IgD-negative memory B cell (primary cell): Measurements from ENCODE around the gene CHAC2. TPM values are rescaled to one million over a fixed set of nuclear protein-coding genes. Genes with fewer than 3 reads are reported as not detected.
A peak's percentile ranks its signal among the peaks of the same experiment; 100 is the strongest.
"Not testable (repeated sequence)": the region's sequence is repeated elsewhere in the genome, so short reads cannot be mapped to it uniquely, and the experiment has no call there.

Experiments
- H3K27ac Mint-ChIP-seq, 3 donors: one replicate each; pipeline ENCODE4 v1.8.0; 2020 to 2022; ENCODE audit warnings: mild to moderate bottlenecking in 3 of 3, mixed read lengths in 3 of 3, moderate library complexity in 1 of 3
- H3K27me3 Mint-ChIP-seq: one replicate; pipeline ENCODE4 v1.8.0; 2021; ENCODE audit warnings: mixed read lengths
- H3K36me3 Mint-ChIP-seq: one replicate; pipeline ENCODE4 v1.8.0; 2020; ENCODE audit warnings: mild to moderate bottlenecking, mixed read lengths
- H3K4me1 Mint-ChIP-seq, 3 donors: one replicate each; pipeline ENCODE4 v1.8.0; 2020 to 2022; ENCODE audit warnings: mixed read lengths in 3 of 3, mild to moderate bottlenecking in 1 of 3
- H3K4me3 Mint-ChIP-seq, 4 donors: one replicate each; pipeline ENCODE4 v1.8.0; 2020 to 2022; ENCODE audit warnings: mild to moderate bottlenecking in 4 of 4, mixed read lengths in 4 of 4, moderate library complexity in 3 of 4
- H3K9me3 Mint-ChIP-seq, 3 donors: one replicate each; pipeline ENCODE4 v1.8.0; 2020 to 2021; ENCODE audit warnings: mixed read lengths in 3 of 3, mild to moderate bottlenecking in 1 of 3
- polyA plus RNA-seq: library from polyadenylated mRNA; unstranded; fragments of 300-500 nt; fragmentation: Illumina TruSeq; gene quantifications from one replicate; pipeline ENCODE4 v1.2.3, GENCODE V29; 2021

Gene CHAC2
- polyA plus RNA-seq, 1 donor from 2014 or later, result 6.8 TPM

DNA sequence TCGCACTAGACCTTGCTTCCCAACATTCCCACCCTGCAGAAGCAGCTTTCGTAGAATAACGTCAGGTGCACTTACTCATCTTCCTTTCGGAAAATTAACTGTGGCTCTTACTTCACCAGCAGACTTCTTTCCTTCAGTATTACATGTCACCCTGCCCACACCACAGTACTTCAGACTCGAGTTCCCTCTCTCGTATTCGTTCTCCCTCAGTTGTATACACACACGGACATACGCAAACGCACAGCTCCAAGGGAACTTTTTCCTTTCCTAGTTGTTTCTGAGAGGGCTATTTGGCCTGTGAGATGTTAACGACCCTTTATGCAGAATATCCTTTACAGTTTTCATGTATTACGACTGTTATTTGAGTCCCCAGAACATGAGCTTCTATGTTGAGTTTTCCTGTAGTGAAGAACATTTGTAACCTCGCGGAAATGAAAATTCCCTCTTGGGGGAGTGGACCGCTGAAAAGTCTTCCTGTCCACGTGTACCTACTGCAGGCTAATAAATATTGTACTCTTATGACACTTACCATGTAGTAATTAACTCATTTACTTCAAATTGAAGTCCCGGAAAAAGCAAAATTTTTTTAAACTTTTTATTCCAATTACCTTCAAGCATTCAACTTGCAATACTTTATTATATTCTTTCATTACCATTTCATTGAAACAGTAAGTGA is 20.1 kb downstream of the CHAC2 start:
- Mint-ChIP-seq H3K4me1 (peaks cover 39 to 46% (median 43%) of the 10 kb centered on the region in 3 donors), H3K9me3 (no peaks in the 10 kb centered on the region), H3K27ac (peak overlapping the region; percentile 90 to 98 (median 96)), H3K36me3 (no peaks in the 10 kb centered on the region), H3K27me3 (no peaks in the 10 kb centered on the region), H3K4me3 (peak overlapping the region; percentile 96 to 98 (median 96))

- no peaks in the 10 kb centered on the region for H3K27me3 Mint-ChIP-seq
- peaks cover 4% of the 10 kb centered on the region for H3K36me3 Mint-ChIP-seq
- H3K9me3 Mint-ChIP-seq, result no peaks in the 10 kb centered on the region
- H3K27ac Mint-ChIP-seq, result no peak overlapping the region
- H3K4me3 Mint-ChIP-seq, result no peak overlapping the region
- peaks cover 14 to 15% (median 14%) of the 10 kb centered on the region in 3 donors for H3K4me1 Mint-ChIP-seq
Observed at GRCh38 chr2:53793261-53793660, 25.7 kb downstream of the CHAC2 start.

DNA sequence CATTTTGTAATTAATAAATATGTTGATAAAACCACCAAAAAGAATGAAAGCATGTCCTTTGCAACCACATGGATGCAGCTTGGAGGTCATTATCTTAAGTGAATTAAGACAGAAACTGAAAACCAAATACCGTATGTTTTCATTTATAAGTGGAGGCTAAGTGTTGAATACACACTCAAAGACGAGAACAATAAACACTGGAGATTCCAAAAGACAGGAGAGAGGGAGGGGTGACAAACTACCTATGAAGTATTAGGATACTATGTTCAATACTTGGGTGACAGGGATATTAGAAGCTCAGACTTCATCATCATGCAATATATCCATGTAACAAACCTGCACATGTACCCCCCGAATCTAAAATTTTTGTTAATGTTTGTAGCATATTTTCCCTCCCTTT is 26.2 kb downstream of the CHAC2 start:
- peaks cover 4% of the 10 kb centered on the region for H3K36me3 Mint-ChIP-seq
- H3K4me3 Mint-ChIP-seq, result no peak overlapping the region
- no peak overlapping the region for H3K27ac Mint-ChIP-seq
- H3K9me3 Mint-ChIP-seq, result no peaks in the 10 kb centered on the region
- H3K27me3 Mint-ChIP-seq, result no peaks in the 10 kb centered on the region
- peaks cover 8 to 10% (median 10%) of the 10 kb centered on the region in 3 donors for H3K4me1 Mint-ChIP-seq

- Mint-ChIP-seq H3K36me3 (peaks cover 8% of the 10 kb centered on the region), H3K27ac (no peak overlapping the region), H3K4me3 (no peak overlapping the region), H3K9me3 (no peaks in the 10 kb centered on the region), H3K27me3 (no peaks in the 10 kb centered on the region), H3K4me1 (no peaks in the 10 kb centered on the region)
Observed at GRCh38 chr2:53801547-53801946, 33.9 kb downstream of the CHAC2 start.

GRCh38 chr2:53802617-53803151 is 35.1 kb downstream of the CHAC2 start:
- Mint-ChIP-seq H3K36me3 (peaks cover 8% of the 10 kb centered on the region), H3K4me3 (no peak overlapping the region), H3K27ac (no peak overlapping the region), H3K27me3 (no peaks in the 10 kb centered on the region), H3K4me1 (no peaks in the 10 kb centered on the region), H3K9me3 (no peaks in the 10 kb centered on the region)

DNA sequence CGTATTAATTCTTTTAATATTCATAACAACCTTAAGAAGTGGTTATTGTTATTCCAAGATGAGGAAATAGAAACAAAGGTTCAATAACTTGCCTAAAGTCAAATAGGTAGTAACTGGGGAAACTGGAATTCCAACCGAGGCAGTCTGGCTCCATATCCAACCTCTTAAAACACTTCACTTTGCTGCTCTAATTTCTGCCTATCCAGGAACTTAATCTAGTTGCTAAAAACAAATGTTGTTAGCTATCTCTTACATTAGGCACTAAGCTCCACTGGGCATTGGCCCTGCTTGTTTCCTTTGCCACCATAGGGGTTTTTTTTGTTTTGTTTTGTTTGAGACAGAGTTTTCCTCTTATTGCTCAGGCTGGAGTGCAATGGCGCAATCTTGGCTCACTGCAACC is 44.0 kb downstream of the CHAC2 start:
- no peak overlapping the region for H3K27ac Mint-ChIP-seq
- no peaks in the 10 kb centered on the region for H3K4me1 Mint-ChIP-seq
- H3K9me3 Mint-ChIP-seq, result no peaks in the 10 kb centered on the region
- H3K4me3 Mint-ChIP-seq, result no peak overlapping the region
- H3K27me3 Mint-ChIP-seq, result no peaks in the 10 kb centered on the region
- H3K36me3 Mint-ChIP-seq, result peaks cover 18% of the 10 kb centered on the region

- H3K4me1 Mint-ChIP-seq, result peaks cover 0 to 2% (median 0%) of the 10 kb centered on the region in 3 donors
- H3K9me3 Mint-ChIP-seq, result no peaks in the 10 kb centered on the region
- H3K36me3 Mint-ChIP-seq, result peaks cover 15% of the 10 kb centered on the region
- no peak overlapping the region for H3K4me3 Mint-ChIP-seq
- no peak overlapping the region for H3K27ac Mint-ChIP-seq
- H3K27me3 Mint-ChIP-seq, result no peaks in the 10 kb centered on the region
Observed at GRCh38 chr2:53813151-53813550, 45.5 kb downstream of the CHAC2 start.

DNA sequence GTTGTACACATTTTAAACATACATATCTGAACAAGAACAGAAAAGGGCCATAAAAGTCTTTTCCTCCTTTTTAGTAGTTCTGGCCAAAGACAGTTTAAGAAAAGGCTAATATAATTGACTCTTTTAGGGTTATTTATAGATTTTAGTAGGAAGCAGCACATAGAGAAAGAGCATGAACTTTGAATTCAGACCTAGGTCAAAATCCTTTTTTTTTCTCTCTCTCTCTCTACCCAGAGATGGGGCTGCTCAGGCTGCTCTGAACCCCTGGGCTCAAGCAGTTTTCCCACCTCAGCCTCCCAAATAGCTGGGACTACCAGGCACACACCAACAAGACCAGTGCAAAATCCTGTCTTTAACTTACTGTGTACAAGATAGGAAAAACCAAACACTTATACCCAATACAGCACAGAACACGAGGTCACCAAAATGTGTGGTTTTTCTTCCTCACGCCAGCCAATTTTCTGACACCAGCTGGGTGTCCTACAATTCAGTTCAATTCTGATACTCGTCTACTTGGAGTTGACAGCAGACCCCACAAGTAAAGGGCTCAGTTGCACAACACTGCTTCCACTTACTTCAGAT is 51.3 kb downstream of the CHAC2 start:
- H3K27me3 Mint-ChIP-seq, result no peaks in the 10 kb centered on the region

GRCh38 chr2:53819634-53820033 is 52.0 kb downstream of the CHAC2 start:
- no peaks in the 10 kb centered on the region for H3K9me3 Mint-ChIP-seq
- peaks cover 0 to 2% (median 0%) of the 10 kb centered on the region in 3 donors for H3K4me1 Mint-ChIP-seq
- H3K36me3 Mint-ChIP-seq, result peaks cover 4% of the 10 kb centered on the region
- H3K27me3 Mint-ChIP-seq, result no peaks in the 10 kb centered on the region
- no peak overlapping the region for H3K4me3 Mint-ChIP-seq
- H3K27ac Mint-ChIP-seq, result no peak overlapping the region

More for the DNA sequence above, 51.3 kb downstream of the CHAC2 start:
- Mint-ChIP-seq H3K4me1 (peaks cover 0 to 2% (median 0%) of the 10 kb centered on the region in 3 donors), H3K36me3 (peaks cover 4% of the 10 kb centered on the region), H3K4me3 (no peak overlapping the region), H3K27ac (no peak overlapping the region), H3K9me3 (no peaks in the 10 kb centered on the region)

DNA sequence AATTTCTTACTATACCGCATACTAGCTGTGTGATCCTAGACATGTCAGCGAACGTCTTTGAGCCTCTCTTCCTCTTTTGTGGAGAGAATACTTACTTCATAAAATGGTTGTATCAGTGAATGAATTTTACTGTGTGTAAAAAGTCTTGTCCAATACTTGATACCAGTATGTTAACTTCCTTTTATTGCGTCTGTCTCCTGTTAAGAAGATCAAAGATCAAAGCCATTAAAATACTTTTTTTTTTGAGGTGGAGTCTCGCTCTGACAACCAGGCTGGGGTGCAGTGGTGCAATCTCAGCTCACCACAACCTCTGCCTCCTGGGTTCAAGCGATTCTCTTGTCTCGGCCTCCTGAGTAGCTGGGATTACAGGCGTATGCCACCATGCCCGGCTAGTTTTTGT is 52.4 kb downstream of the CHAC2 start:
- H3K4me3 Mint-ChIP-seq, result no peak overlapping the region
- no peak overlapping the region for H3K27ac Mint-ChIP-seq
- H3K27me3 Mint-ChIP-seq, result no peaks in the 10 kb centered on the region

DNA sequence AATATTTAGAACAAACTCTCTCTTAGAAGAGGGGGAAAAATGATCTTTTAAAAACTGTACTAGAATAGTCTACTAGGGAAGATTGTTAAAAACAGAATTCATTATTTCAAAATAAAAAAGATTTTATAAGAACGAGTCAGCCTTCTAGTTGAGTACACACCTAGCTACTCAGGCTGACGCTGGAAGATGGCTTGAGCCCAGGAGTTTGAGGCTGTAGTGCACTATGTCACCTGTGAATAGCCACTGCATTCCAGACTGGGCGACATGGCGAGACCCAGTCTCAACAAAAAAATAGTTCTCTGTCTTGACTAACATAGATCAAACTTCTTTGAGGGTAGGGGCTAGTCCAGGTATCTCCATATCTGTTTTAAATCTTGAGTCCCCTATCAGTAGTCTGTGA is 53.1 kb downstream of the CHAC2 start:
- Mint-ChIP-seq H3K9me3 (no peaks in the 10 kb centered on the region), H3K36me3 (no peaks in the 10 kb centered on the region), H3K27ac (peak overlapping the region in 1 of 3 donors; percentile 27), H3K4me3 (no peak overlapping the region), H3K4me1 (peaks cover 0 to 2% (median 0%) of the 10 kb centered on the region in 3 donors), H3K27me3 (no peaks in the 10 kb centered on the region)

More for the DNA sequence above, 52.4 kb downstream of the CHAC2 start:
- Mint-ChIP-seq H3K9me3 (no peaks in the 10 kb centered on the region), H3K36me3 (peaks cover 4% of the 10 kb centered on the region), H3K4me1 (peaks cover 0 to 2% (median 0%) of the 10 kb centered on the region in 3 donors)

DNA sequence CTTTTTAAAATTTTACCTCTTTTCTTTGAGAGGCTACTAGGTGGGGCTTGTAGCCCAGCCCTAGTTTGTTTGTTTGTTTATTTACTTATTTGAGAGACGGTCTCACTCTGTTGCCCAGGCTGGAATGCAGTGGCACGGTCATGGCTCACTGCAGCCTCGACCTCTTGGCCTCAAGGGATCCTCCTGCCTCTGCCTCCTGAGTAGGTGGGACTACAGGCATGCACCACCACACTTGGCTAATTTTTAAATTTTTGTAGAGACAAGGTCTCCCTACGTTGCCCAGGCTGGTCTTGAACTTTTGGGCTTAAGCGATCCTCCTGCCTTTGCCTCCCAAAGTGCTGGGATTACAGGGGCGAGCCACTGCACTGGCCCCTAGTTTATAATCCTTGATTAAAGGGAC is 54.2 kb downstream of the CHAC2 start:
- Mint-ChIP-seq H3K27me3 (no peaks in the 10 kb centered on the region), H3K4me3 (no peak overlapping the region), H3K27ac (no peak overlapping the region), H3K36me3 (no peaks in the 10 kb centered on the region), H3K4me1 (peaks cover 0 to 4% (median 0%) of the 10 kb centered on the region in 3 donors), H3K9me3 (no peaks in the 10 kb centered on the region)

GRCh38 chr2:53823639-53824038 is 56.0 kb downstream of the CHAC2 start:
- H3K36me3 Mint-ChIP-seq, H3K27ac Mint-ChIP-seq, H3K9me3 Mint-ChIP-seq, H3K4me1 Mint-ChIP-seq, H3K4me3 Mint-ChIP-seq, H3K27me3 Mint-ChIP-seq: not testable (repeated sequence)
